HG03159 (cell line): ENCODE data around the gene PRDM8.
"Not testable (repeated sequence)": the region's sequence is repeated elsewhere in the genome, so short reads cannot be mapped to it uniquely, and the experiment has no call there.

Experiments
- ATAC-seq: cut with Tn5 transposase; IDR thresholded peaks from one replicate; pipeline ENCODE4 v1.9.1; 2021; ENCODE audit warnings: mild to moderate bottlenecking, moderate library complexity; ENCODE audit not compliant: unreplicated experiment

PRDM8 gene

DNA sequence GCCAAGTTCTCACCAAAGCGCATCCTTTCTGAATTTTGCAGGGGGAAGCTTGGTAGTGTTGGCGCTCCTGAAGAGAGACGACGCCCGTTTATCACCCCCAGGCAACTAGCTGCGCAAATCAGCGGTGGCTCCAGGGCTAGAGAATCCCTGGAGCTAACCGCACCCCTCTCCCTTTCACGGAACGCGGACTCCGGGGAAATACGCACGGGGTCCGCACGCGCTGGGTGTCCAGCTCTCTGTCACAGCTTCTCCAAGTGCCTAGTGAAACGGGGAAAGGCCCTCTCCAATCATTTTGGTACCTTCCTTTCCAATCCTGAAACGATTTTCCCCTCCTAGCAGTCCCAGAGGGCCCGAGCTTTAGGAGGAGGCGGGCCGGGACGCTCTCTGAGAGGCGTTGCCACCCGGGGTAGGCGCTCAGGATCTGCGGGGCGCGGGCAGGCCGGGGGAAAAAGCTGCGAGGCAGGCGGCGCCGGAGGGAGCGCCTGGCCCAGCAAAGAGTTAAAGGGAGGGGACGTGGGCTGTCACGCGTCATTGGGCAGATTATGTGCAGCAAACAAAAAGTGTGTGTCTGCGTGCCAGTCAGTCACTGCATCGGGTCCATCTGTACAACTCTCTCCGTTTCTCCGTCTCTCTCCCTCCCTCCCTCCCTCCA, at the start of gene PRDM8:
Gene PRDM8 (plus strand): TSS at position 582 of the 652 bp plus-strand sequence. CDS start 2,578 bp downstream, outside the sequence.
- no peak for ATAC-seq

DNA sequence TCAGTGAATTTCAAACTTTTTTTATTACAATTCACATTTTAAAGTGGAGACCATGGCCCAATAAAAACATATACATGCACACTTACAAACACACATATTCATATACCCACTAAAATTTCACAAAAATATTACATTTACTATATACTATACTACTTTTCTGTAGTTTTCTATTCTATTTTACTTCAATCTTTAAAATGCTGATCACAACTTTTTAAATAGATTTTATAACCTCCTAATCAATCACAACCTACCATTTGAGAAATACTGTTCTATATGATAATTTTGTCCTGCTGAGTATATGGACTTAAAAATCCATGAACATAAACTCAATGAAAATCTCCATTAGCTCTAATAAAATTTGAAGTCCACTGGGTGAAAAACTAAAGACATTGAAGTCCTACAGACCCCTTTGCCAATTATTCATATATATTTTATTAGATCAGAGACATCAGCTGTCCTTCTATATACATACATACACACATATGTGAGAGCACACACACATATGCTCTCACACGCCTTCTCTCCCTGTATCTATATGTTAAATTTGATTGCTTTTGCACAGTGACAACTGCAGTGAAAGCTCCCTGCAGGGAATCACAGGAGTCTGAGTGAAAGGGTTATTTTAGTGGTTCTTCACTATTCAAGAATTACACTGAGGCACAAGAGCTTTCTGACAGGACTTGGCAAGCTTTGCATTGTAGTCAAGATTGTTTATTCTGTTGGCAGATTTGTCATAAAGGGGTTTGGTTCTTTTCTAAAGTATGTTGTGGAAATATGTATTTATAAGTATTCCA, 46.7 kb upstream of the PRDM8 start:
- ATAC-seq, result no peak

DNA sequence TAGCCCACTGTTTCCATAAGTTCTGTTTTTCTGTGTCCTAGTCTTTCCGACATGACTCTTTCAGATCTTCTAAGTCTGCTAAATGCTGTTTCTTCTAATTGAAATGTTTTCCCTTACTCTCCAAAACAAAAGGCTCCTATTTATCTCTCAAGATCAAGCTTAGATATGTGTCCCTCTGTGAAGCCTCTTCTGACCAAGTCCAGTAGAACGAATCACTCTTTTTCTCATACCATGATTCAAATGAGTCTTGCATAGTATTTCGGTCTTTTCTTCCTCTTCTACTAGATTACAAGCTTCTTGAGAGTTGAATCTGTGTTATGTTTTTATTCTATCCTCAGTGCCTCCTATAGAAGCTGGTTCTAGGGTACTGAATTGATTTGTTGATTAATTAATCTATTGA, 45.3 kb upstream of the PRDM8 start:
- no peak for ATAC-seq

DNA sequence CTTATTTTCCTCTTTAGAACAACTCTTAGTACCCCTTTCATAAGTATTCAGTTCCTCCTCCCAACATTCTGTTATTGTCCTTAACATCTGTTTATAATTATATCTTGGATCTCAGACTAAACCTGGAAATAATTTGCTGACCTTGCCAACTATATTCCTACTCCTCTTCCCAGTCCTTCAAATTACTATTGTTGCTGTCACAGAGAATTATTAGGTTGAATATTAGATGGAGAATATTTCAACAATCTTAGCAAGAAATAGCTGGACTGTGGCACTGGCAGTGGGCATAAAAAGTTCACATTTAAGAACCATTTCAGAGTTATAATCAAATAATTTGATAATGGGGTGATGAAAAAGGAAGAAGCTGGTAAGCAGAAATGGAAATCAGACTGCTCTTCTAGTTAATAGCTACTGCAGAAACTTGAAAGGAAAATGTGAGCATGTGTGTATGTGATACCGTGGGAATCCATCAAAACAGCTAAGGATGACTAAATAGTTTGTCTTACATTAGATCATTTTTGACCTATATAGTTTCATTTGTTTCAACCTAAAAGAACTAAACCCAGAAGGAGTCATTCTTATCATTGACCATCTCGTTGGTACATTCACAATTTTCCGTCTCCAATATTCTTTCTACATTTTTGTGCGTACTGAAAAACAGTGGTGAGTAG, 43.3 kb upstream of the PRDM8 start:
- ATAC-seq, result no peak

DNA sequence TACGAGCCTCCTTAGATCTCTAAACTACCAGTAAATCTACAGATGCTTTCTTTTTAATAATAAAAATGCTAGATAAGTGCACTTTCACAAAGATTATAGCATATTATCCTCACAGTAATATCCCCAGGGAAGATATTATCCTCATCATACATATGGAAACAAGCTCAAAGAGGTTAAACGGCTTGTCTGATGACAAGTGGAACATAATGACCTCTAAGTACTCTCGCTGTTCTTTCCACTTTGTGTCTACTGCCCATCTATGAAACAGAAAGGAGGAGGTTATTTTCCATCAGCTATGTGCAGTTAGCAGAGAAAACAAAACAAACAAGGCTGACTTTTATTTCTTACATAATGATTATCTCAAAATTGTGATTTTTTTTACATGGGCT, 42.8 kb upstream of the PRDM8 start:
- no peak for ATAC-seq

DNA sequence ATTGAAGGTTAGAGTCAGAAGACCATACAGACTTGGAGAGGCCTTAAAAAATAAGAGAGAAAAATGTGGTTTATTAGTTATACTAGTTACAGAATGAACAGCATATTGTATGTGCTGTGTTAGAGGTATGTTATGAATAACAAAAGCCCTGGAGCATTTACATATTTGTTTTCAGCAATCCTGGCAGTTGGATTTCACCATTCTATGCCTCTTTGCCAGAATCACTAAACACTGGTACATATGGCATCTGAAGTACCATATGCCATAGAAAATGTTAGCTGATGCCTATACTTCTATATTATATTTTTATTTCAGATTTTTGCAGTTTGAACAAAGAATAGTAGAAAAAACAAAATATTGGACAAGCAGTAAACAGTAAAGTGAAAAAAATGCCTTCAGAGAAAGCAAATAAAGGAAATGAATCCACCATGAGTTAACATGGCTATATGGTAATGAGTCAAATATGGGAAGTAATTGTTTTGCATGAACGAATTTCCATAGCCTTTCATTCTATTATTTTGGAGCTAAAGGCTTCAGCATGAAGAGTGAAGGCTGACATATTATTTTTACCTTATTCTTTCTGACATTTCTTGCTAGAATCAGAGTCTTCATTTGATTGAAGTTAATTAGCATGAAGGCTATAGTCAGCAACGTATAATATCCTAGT, 41.9 kb upstream of the PRDM8 start:
- no peak for ATAC-seq

DNA sequence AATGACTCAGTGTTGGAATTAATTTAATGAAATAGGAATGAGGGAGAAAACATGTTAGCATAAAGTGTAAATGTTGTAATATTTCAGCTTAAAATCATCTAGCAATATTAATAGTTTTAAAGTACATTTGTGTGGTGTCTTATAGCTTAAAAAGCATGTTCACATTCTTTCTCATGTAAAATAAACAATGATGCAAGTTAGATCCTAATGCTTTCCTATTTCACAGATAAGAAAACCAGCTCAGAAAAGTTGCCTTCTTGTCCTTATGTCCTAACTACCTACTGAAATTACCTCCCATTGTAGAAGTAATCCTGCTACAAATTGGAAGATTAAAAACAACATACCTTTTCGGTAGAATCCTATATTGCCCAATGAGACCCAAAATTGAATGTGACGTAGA, 40.9 kb upstream of the PRDM8 start:
- no peak for ATAC-seq

DNA sequence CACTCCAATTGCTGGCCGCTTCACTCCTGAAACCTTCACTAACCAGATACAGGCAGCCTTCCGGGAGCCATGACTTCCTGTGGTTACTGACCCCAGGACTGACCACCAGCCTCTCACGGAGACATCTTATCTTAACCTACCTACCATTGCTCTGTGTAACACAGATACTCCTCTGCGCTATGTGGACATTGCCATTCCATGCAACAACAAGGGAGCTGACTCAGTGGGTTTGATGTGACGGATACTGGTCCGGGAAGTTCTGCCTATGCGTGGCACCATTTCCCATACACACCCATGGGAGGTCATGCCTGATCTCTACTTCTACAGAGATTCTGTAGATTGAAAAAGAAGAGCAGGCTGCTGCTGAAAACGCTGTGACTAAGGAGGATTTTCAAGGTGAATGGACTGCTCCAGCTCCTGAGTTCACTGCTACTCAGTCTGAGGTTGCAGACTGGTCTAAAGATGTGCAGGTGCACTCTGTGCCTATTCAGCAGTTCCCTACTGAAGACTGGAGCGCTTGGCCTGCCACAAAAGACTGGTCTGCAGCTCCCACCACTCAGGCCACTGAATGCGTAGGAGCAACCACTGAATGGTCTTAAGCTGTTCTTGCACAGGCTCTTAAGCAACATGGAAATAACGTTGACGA, 35.8 kb upstream of the PRDM8 start:
- ATAC-seq, result no peak

DNA sequence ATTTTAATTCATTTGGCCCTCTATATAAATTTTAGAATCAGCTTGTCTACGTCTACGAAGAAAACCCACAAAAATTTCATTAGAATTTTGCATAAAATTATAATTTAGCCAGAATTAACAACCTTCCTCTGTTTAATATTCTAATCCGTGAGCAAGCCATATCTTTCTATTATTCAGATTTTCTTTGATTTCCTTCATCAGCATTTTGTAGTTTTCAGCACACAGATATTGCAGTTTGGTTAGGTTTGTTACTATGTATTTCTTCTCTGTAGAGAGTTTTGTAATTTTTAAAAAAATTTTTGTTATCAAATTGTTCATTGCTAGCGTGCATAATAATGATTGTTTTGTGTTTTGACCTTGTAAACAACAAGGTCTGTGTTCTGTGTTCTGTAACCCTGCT, 34.9 kb upstream of the PRDM8 start:
- no peak for ATAC-seq

DNA sequence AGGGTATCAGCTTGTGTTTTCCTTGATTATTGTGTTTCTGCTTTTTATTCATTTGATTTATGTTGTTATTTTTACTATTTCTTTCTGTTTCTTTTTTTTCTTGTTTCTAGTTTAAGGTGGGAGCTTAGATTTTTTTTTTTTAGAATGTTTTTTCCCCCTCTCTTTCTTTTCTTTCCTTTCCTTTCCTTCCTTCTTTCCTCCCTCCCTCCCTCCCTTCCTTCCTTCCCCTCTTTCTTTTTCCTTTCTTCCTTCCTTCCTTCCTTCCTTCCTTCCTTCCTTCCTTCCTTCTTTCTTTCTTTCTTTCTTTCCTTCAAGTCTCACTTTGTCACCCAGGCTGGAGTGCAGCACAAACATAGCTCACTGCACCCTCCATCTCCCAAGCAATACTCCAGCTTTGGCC, 31.4 kb upstream of the PRDM8 start:
- ATAC-seq, result no peak

DNA sequence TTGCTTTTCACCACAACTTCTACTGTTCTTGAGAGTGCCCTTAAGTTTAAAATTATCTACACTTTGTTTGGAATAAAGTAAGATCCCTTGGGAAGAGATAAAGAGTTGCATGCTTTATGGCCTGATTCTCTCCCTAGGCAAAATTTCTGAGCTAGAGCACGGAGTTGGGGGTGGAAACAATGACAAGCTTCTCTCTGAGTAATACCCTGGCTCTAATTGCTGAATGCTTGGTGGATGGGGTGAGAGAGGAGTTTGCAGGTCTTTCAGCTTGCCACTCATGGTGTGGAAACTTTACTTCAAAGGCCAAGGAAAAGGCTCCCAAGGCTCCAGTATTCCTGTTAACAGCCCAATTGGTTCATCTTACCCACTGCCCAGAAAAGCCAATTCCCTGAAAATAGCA, 26.1 kb upstream of the PRDM8 start:
- ATAC-seq, result no peak

DNA sequence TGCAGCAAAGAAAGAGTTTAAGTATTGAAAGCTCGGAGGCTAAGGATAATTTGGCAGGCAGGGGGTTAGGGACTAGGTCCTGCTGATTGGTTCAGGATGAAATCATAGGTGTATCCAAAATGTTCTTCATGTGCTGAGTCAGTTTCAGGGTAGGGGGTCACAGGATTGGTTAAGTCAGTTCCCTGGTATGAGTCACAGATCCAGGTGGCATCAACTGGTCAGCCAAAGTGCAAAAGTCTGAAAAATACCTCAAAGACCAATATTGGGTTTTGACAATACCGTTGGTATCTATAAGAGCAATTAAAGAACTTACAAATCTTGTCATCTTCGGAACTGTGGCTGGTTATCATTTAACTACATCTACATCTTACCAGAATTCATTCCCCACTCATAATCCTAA, 25.6 kb upstream of the PRDM8 start:
- ATAC-seq, result peak; percentile 2

DNA sequence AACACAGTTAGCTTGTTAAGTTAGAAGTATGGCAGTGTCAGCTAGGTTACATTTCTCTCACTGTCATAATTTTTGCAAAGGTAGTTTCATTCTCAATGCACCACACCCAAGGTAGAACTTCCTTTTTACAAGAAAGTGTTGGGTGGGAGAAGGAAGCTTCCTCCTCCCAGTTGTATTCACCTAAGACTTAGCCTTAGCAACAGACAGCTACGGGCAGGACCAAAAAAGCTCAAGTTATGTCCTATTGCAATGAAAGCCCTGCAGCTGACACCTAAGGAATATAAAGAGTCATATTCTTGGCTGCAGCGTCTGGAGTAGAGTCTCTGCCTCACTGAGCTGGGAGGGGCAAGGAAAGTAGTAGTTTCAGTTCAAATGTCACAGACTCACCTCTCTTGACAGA, 25.1 kb upstream of the PRDM8 start:
- ATAC-seq, result peak; percentile 68

DNA sequence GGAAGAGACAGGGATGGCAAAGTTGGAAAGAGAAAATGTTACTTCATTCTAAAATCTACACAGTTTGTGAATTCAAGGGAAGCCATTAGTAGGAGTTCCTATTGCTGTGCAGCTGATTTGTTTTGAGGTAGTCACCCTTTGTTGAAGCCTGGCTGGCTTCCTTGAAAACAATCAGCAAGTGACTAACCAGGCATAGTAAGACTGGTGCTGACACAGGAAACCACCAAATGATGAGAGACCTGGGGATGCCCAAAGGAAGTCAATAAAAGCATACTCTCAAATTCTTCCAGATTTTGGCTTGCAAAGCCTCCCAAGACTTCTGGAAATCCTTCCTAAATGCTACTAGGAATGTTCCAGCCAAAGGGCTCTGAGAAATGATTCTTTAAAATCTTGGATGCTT, 23.9 kb upstream of the PRDM8 start:
- ATAC-seq, result peak; percentile 76

DNA sequence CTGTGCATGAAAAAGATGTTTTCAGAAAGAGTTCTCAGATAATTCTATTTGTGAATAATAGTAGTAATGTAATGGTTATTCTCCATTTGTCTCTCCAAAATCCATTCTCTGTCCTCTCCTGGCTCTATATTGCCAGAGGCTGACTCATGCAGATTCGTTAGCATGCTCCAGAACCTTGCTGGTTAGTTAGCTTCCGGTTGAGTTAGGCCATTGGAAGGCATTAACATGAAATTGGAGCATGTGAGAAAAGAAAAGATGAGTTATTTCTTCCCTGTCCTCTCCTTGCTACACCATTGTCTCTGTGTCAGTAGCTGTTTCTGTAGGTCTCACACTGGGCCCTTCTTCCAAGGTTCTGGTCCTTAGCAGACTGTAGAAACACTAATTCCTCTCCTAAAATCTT, 23.5 kb upstream of the PRDM8 start:
- no peak for ATAC-seq

DNA sequence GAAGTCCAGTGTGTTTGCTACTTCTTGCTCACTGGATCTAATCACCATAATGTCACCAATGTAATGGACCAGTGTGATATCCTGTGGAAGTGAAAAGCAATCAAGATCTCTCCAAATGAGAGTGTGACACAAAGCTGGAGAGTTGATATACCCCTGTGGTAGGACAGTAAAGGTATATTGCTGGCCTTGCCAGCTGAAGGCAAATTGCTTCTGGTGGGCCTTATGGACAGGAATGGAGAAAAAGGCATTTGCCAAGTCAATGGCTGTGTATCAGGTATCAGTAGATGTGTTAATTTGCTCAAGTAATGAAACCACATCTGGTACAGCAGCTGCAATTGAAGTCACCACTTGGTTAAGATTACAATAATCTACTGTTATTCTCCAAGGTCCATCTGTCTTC, 19.5 kb upstream of the PRDM8 start:
- not testable (repeated sequence) for ATAC-seq

DNA sequence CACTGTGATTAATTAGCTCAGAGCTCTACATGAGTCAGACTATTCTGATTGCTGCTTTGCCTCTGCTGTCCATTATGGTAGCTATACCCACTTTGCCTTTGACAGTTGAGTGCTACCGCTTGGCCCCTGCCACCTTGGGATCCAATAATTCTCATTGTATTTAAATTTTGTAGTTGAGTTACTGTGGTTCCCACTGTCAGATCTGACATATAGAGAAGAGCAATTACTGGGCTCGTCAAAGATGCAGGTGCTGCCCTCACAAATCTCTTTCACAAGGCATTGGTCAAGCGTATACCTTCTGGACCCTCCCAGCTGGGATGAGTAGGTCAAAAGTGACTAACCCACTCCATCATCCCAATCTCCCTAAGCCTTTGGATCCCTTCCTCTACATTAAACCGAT, 18.3 kb upstream of the PRDM8 start:
- no peak for ATAC-seq

DNA sequence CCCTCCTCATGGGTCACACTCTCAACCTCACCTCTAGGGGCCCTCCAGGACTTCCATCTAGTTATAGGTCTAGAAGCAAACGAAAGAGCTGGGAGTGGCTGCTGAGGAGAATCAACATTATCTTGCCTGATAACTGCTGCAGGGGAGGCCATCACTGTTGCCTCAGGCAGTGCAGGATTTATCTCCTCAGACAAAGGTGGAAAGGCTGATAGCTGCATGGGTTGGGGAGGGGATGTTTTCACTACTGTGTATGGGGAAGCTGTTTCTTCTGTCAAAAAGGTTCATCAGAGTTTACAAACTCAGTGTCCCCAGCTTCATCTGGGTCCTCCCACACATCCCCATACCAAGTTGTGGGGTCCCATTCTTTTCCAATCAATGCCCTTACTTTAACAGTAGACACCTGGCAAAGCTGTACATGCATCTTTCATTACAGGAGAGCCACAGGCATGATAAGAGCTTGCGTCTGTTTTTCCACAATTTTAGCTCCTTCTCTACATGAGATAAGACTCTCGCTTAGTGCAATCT, 17.6 kb upstream of the PRDM8 start:
- ATAC-seq, result no peak

DNA sequence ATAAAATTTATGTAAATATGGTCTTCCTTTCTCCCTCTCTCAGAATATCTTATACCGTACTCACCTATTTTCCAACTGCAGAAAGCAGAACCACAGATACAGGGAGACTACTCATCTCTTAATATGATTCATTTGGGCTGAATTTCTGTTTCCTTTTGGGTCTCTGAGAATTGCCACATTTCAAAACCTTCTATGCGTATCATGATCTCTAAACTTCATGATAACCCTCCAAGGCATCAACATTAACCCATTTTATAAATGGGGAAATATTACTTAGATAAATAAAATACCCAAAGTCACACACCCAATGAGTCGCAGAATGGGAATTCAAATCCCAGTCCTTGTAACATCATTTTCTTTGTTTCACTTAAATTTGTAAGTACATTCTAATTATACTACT, 16.6 kb upstream of the PRDM8 start:
- no peak for ATAC-seq

DNA sequence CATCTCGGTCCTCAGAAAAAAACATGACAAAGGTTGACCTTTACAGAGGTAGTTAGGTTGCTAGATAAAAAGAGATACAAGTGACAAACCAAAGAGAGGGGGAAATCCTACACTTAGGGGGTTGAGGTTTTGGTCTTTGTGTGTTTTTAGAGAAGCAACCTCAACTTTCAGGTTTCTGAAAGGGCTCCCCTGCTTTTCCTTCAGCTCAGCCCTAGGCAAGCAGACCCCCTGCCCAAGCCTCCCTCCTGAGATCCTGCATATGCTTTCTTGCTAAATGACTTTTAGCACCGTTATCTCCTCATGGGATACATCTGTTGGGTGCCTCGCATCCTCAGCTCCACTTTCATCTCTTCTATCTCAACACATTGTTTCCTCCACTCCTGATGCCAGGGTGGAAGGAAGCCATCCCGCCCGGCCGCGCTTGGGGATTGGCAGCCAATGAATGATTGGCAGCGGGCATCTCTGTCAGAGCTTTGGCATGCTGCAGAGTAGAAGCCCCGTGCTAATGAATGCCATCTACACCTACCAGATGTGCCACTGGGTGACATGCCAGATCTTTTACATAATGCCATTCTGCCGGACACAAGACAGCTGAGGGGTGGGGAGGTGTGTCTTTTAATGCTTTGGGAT, 15.0 kb upstream of the PRDM8 start:
- ATAC-seq, result no peak
